ENCODE data around the gene NAP1L4.
"Not testable (repeated sequence)": the region's sequence is repeated elsewhere in the genome, so short reads cannot be mapped to it uniquely, and the experiment has no call there.

The NAP1L4 gene

GRCh38 chr11:2921742-2922493 is 70.2 kb downstream of the NAP1L4 start:
- DNase-seq (ENCODE audit: low spot score) = no peak

GRCh38 chr11:2921261-2921660 is 70.9 kb downstream of the NAP1L4 start:
- DNase-seq (ENCODE audit: low spot score) = no peak

GRCh38 chr11:2920343-2920742 is 71.8 kb downstream of the NAP1L4 start:
- no peak for DNase-seq (ENCODE audit: low spot score)

DNA sequence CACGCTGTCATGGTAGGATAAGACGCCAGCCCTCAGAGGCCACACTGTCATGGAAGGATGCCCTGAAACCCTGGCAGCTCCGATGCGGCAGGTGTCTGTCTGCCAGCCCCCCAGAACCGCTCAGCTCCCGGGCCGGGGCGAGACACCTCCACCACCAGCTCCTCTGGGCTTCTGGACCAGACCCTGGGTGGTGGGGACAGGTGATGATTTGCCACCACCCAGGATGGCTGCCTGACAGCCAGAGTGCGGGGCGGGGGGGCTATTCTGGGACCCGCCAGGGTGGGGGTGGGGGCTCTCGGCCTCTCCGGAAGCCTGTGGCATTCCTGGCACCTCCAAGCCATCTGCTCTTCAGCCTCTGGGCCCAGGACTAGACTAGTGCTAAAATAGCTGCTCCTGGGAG is 72.3 kb downstream of the NAP1L4 start:
- no peak for DNase-seq (ENCODE audit: low spot score)

- no peak for DNase-seq (ENCODE audit: low spot score)
Measured at GRCh38 chr11:2919188-2919587, 72.9 kb downstream of the NAP1L4 start.

DNA sequence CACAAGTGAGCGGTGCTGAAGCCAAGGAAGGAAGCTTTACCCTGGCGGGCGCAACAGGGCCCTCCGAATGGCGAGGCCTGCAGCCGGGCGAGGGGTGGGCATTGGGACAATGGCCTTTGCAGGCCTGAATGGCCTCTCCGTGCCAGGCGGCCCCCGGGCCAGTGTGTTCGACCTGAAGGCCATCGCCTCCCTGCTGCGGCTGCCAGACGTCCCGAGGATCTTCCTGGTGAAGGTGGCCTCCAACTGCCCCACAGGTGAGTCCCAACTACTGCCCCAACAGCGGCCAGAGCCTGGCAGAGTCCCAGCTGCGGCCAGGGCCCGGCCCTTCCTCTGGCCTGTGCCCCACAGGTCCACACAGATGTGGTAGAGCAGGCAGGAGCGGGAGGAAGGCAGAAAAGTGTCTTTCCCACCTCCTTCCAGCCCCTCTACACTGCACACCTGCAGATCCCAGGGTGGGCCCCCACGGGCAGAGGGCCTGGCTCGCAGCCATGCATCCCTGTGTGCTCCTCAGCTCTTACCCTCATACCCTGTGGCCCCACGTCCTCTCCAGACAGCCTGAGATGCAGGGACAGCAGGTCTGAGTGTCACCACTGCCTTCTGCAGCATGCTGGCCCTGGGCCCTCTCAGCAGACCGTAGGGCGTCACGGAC is 74.2 kb downstream of the NAP1L4 start:
- DNase-seq (ENCODE audit: low spot score) = no peak

DNA sequence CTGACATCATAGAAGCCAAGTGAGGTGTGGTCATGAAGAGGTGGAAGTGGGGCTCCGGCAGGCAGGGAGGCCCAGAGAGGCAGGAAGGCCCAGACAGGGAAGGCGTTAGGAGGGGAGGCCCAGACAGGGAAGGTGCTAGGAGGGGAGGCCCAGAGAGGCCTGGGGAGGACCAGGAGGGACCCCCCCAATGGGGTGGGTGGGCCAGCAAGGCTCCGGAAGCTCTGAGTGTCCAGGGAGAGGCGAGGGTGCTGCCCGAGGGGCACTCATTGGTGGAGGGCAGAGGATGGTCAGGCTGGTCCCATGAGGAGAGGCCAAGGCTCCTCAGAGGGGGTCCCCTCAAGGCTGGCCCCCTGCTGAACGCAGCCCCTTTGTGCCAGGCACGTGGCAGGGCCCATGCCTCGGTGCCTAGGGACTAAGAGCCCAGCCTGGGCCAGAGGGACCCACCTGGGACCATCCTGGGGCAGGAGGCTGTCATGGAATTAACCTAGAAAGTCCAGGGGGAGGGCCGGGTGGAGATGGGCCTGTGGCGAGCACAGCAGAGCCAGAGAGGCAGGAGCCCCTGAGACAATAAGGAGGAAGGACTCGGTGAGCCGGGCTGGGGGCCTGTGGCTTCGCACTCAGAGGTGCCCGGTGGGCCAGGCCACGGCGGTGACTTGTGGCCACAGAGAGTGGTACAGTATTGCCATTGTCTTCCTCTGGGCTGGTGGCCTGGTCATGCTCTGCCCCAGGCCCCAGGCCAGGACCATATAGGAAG is 75.1 kb downstream of the NAP1L4 start:
- no peak for DNase-seq (ENCODE audit: low spot score)

- no peak for DNase-seq (ENCODE audit: low spot score)
Measured at GRCh38 chr11:2916114-2916891, 75.8 kb downstream of the NAP1L4 start.

DNA sequence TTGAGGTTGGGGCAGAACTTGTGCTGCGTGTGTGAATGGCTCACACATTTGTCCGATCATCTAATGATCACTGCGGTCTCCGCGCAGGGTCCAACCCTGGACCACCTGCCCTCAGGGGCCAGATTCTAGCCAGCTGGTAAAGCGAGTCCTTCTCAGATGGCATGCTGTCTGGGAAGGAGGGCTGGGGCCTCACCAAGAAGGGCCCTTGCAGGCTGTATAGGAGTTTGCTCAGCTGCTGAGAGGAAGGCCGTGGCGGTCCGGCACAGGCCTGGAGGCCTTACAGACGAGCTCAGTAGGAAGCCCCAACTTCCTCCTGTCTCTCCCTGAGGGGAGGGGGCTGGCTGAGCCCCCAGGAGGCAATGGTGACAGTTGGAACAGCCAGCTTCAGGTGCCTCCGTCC is 76.7 kb downstream of the NAP1L4 start:
- no peak for DNase-seq (ENCODE audit: low spot score)

DNA sequence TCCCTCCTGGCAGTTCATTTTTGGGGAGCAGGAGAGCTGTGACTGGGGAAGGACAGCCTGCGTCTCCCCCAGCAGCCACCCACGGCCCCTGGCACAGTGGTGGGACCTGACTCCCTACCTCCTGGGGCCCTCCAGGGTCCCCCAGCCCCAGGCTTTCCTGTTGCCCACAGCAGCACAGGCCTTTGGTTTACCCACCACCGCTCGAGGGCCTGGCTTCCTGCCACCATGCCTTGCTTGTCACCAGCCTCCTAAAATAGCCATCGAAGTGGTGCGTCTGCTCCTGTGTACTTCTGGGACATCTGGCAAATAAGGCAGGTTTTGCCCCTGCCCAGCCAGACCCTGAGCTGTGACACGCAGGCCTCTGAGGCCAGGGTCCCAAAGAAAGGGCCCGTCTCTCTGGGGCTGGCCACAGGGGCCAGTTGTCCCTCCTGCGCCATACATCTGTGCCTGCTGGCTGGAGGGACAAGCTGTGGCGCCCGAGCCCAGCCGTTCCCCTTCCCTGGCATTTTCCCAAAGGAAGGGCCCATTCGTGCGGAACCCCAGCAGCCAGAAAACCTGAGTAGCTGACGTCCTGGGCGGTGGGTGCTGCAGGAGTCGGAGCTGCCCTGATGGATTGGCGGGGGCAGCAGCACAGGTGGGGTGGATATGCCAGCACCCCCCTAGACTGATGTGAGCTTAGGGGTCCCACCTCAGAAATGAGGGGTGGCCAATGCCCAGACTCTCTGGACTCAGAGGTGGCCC is 77.5 kb downstream of the NAP1L4 start:
- no peak for DNase-seq (ENCODE audit: low spot score)

- no peak for DNase-seq (ENCODE audit: low spot score)
Measured at GRCh38 chr11:2913776-2914175, 78.4 kb downstream of the NAP1L4 start.

DNA sequence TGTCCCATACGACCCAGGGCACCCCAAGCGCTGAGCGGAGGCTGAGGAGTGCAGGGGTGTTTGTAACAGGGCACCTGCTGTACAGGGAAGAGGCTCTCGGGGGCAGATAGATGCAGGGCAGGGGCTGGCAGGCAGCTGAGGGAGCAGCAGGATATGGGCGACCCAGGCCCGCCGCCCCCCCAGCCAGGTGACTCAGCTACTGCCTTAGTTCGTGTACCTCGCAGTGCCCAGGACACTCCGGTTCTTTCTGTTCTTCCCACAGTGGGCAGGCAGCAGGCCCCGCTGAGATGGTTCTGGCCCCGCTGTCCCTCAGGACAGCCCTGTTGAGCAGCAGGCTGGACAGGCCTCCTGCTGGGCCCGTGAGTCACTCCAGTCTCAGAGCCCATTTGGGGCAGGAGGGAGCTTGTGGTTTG is 79.1 kb downstream of the NAP1L4 start:
- DNase-seq (ENCODE audit: low spot score) = no peak

- DNase-seq (ENCODE audit: low spot score) = no peak
Measured at GRCh38 chr11:2912498-2912897, 79.6 kb downstream of the NAP1L4 start.

GRCh38 chr11:2911785-2912391 is 80.2 kb downstream of the NAP1L4 start:
- no peak for DNase-seq (ENCODE audit: low spot score)

- DNase-seq (ENCODE audit: low spot score) = no peak
Measured at GRCh38 chr11:2911088-2911784, 80.9 kb downstream of the NAP1L4 start.

DNA sequence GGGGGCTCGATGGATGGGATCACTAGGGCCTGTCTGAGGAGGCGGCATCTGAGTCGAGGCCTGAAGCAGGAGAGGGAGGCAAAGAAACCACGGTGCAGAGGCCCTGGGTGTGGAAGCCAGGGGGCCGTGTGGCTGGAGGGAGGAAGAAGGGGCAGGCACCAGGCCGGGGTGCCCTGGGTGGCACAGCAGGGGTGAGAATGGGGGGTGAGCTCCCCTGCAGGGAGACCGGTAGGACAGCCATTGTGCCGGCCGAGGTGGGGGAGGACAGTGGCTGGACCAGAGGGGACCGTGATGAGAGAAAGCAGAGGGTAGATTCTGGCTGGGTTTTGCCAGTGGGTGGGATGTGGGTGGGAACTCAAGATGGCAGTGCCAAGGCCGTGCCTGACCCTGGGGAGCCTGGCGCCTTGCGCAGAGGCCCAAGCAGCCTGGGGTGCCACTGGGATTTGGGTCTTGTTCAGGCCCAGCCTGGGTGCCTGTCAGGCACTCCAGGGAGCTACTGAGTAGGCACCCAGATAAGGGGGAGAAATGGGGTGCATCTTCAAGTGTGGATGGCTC is 81.7 kb downstream of the NAP1L4 start:
- no peak for DNase-seq (ENCODE audit: low spot score)

- no peak for DNase-seq (ENCODE audit: low spot score)
Measured at GRCh38 chr11:2909133-2909902, 82.8 kb downstream of the NAP1L4 start.

GRCh38 chr11:2908130-2908529 is 84.0 kb downstream of the NAP1L4 start:
- no peak for DNase-seq (ENCODE audit: low spot score)

DNA sequence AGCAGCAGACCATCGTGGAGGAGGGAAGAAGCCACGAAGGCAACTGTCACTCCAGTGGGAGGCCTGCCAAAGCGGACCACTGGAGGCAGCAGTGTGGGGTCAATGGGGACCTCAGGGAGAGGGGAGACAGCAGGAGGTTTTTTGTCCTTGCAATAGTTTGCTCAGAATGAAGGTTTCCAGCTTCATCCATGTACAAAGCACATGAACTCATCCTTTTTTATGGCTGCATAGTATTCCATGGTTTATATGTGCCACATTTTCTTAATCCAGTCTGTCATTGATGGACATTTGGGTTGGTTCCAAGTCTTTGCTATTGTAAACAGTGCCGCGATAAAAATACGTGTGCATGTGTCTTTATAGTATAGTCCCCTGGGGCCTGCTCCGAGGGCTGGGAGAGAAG is 86.8 kb downstream of the NAP1L4 start:
- DNase-seq (ENCODE audit: low spot score) = not testable (repeated sequence)
